GM19395 (cell line): ENCODE measurements around the gene ATP10B.
"Not testable (repeated sequence)": the region's sequence is repeated elsewhere in the genome, so short reads cannot be mapped to it uniquely, and the experiment has no call there.

Experiments
- ATAC-seq: cut with Tn5 transposase; IDR thresholded peaks from one replicate; pipeline ENCODE4 v1.9.1; 2021; ENCODE audit warnings: mild to moderate bottlenecking, moderate library complexity; ENCODE audit not compliant: unreplicated experiment

Gene ATP10B

DNA sequence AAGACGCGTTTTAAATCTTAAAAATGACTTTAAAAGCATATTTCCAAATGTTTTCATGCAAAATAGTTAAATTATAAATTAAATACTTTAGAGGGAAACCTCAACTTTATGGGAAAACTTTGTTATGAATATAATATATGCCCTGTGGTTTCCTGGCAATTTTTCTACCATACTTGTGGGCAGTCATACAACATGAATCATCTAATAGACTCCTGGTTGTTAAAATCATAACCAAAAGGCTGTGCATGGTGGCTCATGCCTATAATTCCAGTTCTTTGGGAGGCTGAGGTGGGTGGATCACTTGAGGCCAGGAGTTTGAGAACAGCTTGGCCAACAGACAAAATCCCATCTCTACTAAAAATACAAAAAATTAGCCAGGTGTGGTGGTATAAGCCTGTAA is 18.2 kb downstream of the ATP10B start:
- no peak for ATAC-seq

GRCh38 chr5:160831801-160832200 is 20.2 kb downstream of the ATP10B start:
- no peak for ATAC-seq

GRCh38 chr5:160824301-160825001 is 27.6 kb downstream of the ATP10B start:
- no peak for ATAC-seq

- not testable (repeated sequence) for ATAC-seq
These were observed 39.0 kb downstream of the ATP10B start for GRCh38 chr5:160812996-160813395.

- no peak for ATAC-seq
These were observed 46.6 kb downstream of the ATP10B start for GRCh38 chr5:160805376-160805775.

DNA sequence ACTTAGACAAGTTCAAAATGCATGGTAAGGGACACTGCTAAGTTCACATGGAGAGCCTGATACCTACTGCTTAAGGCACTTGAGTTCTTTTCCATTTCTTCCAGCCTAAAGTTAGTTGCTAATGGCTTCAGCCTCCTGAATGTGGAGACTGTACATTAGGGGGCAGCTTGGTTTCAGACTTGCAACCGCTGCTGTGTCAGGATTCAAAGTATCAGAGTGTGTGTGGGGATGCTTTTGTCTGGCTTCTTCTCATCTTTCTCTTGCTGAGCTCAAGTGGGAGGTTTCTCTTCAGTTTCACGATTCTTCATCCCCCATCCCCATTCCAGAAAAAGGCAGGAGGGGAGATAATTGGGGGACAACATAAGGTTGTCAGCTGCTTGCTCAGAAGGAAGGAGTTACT is 49.4 kb downstream of the ATP10B start:
- ATAC-seq, result no peak

GRCh38 chr5:160800375-160801275 is 51.4 kb downstream of the ATP10B start:
- ATAC-seq, result no peak

DNA sequence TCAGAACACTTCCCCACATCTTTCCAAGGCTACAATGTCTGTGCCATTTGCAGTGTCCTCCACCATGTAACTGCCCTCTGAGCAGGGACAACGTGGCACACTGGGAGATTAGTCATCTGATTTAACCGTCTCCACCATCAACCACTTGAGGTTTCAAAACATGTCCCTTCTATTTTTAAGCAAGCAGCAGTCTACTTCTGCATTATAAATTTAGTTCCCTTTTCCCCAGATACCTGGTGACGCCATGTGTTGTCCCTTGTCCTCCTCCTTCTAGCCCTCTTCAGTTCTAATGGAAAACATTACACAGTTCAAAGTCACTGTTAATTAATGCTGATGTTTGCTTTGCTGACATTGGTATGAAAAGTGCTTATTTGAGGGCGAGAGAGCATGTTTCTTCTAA is 52.8 kb downstream of the ATP10B start:
- no peak for ATAC-seq

GRCh38 chr5:160797020-160797419 is 55.0 kb downstream of the ATP10B start:
- no peak for ATAC-seq

DNA sequence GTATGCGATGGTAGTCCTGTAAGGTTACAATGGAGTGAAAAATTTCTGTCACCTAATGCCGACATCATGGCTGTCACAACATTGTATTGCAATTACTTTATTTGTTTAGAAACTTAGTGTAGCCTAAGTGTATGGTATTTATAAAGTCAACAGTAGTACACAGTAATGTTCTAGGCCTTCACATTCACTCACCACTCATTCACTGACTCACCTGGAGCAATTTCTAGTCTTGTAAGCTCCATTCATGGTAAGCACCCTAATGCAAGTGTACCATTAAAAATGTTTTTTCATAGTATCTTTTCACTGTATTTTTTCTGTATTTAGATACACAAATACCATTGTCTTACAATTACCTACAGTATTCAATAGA is 58.5 kb downstream of the ATP10B start:
- no peak for ATAC-seq

GRCh38 chr5:160792732-160793529 is 59.1 kb downstream of the ATP10B start:
- ATAC-seq, result no peak

DNA sequence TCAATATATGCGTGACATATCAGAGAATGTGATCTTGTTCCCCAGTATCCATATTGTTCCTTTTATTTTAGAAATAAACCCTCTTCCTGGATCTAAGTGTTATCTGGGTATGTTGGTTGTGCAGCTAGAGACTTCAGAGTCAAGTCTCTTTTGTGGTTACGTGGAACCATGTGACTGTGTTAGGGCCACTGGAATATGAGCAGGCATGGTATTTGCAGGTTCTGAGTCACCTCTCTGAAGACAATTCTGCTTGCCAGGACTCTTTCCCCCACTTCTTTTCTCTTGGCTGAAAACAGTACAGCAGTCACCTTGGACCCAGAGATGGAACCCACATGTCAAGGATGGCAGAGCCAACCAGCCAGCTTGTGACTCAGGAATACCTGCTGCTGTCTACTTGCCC is 59.7 kb downstream of the ATP10B start:
- no peak for ATAC-seq

DNA sequence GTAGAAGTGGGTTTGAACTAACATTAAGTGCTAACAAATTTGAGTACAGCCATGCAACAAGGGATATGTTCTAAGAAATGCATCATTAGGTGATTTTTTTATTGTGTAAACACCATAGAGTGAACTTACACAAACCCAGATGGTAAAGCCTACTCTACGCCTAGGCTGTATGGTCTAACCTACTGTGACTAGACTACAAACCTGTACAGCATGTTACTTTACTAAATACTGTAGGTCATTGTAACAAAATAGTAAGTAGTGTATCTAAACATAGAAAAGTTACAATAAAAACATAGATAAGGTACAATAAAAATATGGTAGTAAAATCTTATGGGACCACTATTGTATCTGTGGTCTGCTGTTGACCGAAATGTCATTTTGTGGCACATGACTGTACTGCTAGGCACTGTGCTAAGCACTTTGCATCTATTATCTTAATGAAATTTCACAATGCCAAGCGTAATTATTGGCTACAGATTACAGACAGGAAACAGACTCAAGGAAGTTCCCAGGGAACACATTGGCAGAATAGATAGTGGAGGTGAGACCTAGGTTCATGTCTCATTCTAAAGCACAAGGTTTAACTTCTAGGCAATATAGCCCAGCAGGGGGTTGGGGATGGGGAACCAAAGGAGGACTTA is 62.7 kb downstream of the ATP10B start:
- no peak for ATAC-seq

DNA sequence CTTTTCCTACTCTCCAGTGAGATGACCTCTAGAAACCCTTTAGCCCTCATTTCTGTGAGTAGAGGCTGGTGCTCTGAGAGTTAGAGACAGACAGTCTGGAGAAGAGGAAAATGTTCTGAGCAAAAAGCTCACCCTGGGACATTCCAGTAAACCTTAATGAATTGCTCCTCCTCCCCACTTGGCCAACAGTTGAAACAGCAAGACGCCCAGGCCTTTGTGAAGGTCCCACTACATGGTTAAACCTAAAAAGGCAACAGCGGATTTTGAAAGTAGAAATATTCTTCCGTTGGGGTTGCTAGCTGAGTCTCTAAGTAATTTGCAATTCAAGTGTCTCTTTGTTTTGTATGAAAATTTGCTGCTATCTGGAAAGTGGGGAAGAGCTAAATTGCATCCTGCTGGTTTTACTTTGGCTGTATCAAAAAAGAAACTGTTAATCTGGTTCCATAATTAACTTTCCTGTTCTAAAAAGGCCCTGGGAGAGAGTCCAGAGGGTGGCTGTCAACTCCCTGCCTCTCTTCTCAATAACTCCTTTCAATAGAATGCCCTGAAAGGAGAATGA is 63.8 kb downstream of the ATP10B start:
- ATAC-seq, result no peak

GRCh38 chr5:160787240-160787639 is 64.8 kb downstream of the ATP10B start:
- no peak for ATAC-seq

GRCh38 chr5:160774666-160775315 is 77.2 kb downstream of the ATP10B start:
- no peak for ATAC-seq

- ATAC-seq, result no peak
These were observed 78.2 kb downstream of the ATP10B start for GRCh38 chr5:160773646-160774410.

GRCh38 chr5:160772854-160773253 is 79.2 kb downstream of the ATP10B start:
- ATAC-seq, result no peak

DNA sequence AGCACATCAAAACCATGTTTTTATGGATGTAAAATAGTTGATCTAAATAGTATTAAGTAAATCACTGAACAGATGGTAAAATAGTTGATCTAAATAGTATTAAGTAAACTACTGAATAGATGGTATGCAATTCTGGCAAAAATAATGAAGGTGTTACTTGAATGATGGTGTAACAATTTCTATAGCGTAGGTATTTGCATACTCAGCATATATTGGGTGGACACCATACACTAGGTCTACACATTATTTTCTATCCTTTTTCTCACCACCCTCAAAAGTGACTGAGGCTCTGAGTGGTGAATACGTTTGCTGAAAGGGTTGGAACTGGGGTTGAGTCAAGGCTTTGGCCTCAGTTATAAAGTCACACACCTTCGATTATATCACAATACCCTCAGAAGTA is 81.3 kb downstream of the ATP10B start:
- ATAC-seq, result no peak
